Left ventricle myocardium superior (tissue), 1 donor: ENCODE measurements around the gene NTRK3. TPM values are rescaled to one million over a fixed set of nuclear protein-coding genes. Genes with fewer than 3 reads are reported as not detected.
A peak's percentile ranks its signal among the peaks of the same experiment; 100 is the strongest.

Source experiments
- ATAC-seq: fragments of 200-7000 bp; cut with Tn5 transposase; one replicate; pipeline ENCODE4 v1.9.1; 2020; ENCODE audit warnings: mild to moderate bottlenecking, moderate library complexity
- DNase-seq: peaks from one replicate; pipeline ENCODE4 v3.0.0-alpha.2; 2020
- intact Hi-C: fragments of 100-400 bp; cut with micrococcal nuclease; formaldehyde crosslinking; loops from one replicate; pipeline ENCODE4 v1.11.0; 2022
- total RNA-seq: library from RNA; stranded (reverse); fragmentation: NEBNext Ultra II Directional; extraction: Animal tissue kit (Norgen Biotek cat#: 25700); gene quantifications from one replicate; pipeline ENCODE4 v1.2.1, GENCODE V29; 2021
- donor health status: DM: no; HTN: yes; CAD: no; lungs with severe emphysema.

NTRK3 gene
- total RNA-seq, 1 donor from 2014 or later = 4.0 TPM

DNA sequence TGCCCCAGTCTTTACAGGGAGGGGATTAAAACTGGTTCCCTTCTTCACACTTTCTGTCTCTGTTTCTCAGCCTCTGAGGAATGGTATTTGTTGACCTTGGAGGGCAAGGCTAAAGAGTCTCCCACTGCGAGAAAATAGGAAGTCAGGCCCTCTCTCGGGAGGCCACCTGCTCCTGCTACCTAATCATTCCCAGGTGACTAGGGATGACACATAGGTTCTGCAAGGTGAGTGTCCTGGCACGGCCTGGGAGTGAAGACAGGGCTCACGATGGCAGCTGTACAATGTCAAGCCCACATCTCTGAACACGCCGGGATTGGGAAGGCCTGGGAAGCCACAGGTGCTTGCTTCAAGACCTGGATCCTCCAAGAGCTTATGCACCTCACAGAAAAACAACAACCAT is 314.2 kb downstream of the NTRK3 start:
- DNase-seq = no peak
- intact Hi-C loops = no loop called here
- ATAC-seq = no peak

DNA sequence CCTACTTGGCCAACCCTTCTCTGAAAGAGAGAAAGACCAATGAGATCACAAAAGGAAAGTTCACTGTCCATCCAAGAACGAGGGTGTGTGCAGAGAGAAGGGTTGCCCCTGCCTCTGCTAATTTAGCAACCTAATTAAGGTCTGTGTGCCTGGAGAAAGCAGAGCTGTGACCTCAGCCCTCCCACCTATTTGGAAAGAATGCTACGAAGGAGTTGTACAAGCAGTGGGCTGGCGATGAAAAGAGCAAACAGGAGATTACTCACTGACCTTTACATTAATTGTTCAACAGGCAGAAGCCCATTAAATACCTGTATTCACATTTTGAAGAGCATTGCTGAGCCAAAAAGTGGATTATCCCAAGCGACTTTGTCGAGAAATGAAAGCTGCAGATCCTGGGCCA is 314.9 kb downstream of the NTRK3 start:
- ATAC-seq (no peak), DNase-seq (no peak)
- intact Hi-C loops = no loop called here

DNA sequence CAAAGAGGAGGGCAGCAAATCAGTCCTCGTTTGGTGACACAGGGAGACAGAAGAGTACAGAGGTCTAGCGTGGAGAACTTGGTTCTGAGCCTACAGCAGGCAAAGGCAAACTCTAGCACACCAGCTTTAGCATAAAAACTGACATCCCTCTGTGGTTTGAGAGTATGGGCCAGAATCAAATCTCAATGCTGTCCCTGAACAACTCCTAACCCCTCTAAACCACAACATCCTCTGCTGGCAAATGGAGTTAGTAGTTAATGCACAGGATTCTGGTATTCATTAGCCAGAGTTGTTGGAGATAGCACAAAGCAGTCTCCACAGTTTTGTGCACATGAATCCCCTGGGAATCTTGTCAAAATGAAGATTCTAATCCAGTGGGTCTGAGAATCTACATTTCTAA is 315.8 kb downstream of the NTRK3 start:
- intact Hi-C loops = no loop called here
- no peak for DNase-seq
- ATAC-seq = no peak

DNA sequence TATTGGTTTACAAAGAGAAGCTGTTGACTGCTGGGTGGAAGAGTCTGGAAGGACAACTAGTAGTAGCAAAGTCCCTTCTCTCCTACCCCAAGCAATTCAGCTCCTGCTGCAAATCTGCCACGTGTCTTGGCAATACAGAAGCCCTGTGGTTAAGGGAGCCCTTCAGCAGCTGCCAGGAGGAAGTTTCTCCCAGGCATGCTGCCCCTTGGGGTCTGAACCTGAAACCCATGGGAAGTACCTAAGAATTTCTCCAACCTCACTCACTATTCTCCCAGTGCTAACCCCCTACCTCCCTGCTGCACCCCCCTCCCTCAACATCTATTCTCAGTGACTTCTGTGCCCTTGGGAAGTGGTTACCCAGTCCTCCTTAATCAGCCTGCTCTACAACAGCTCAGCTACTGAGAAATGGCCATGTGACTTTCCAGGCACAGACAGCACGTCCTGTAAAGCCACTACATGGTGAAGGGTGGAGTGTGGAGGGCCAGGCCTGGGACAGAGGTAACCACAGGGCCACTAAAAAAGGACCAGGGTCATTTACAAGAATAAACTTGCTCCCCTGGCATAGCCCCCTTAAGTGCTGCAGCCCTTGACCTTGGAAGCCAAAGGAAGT is 316.6 kb downstream of the NTRK3 start:
- peak; percentile 84 for ATAC-seq
- intact Hi-C loops = no loop called here
- no peak for DNase-seq

DNA sequence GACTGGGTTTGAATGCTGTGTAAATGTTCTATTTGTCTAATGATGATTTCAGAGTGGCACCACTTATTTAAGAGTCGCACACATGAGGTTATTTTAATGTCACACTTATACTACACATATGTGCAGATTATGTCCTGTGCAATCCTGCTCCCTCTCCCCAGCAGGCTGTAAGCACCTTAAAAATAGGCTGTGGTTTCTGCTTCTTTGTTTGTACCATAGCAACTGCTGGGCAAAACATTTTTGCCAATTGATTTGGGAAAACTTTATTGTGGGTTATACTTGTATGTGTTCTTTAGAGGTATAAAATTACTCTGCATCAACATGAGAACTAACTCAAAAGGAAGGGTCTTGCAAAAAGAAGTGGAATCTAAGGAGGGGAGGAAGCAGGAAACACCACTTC is 318.5 kb downstream of the NTRK3 start:
- DNase-seq (no peak), ATAC-seq (no peak)
- intact Hi-C loops = no loop called here

DNA sequence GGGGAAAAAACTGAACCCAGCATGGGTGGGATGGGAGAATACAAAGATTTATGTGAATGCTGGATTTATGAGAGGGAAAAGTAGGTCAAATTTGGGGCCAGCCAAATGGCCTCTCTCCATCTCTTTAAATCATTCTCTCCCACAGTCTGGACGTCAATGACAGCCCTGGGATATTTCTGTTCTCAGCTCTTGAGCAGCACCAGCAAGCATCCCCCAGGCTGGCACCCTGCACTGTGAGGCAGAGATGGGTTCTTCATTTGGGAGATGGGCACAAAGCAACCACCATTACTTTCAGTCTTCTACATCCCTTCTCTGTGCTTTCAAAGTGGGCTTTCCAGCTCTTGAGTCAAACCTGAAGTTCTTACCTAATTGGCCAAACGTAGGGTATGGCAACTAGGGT is 321.0 kb downstream of the NTRK3 start:
- intact Hi-C loops = no loop called here
- DNase-seq = no peak
- ATAC-seq = peak; percentile 51

DNA sequence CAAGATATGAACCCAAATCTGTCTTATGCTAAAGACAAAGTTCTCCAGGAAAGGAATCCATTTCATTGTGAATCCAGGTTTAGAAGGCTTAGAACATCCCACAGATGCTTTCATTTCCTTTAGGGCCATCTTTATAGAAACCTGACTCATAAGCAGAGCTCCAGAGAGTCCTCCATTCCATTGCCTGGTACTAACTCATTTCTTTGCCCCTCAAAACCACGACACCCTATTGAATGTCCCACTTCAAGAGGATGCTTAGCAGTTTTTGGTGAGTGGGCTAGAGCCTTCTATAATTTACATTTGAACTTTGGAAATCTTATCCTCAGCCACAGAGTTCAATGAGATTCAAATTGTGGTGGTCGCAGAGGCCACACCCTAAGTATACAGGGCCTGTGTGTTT is 325.0 kb downstream of the NTRK3 start:
- intact Hi-C loops = no loop called here
- no peak for DNase-seq

DNA sequence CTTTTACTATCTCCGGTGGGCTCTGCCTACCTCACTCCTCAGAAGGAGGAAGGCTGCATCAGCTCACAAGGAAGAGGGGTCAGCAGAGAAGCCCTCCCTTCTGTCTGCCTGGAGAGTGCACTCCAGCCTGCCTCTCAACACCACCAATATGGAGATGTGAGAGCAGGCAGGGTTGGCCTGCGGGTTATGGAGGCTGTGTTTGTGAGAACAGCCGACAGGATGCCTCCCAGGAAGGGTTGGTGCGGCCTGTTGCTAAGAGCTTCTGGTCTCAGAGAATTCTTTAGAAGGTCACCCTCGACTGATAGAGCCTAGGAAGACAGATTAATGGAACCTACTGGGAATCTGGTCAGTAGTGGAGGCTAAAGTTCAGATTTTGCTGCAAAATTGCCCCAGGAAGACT is 326.1 kb downstream of the NTRK3 start:
- ATAC-seq (no peak), DNase-seq (no peak)
- intact Hi-C loops = no loop called here

More for the DNA sequence above, 325.0 kb downstream of the NTRK3 start:
- no peak for ATAC-seq

DNA sequence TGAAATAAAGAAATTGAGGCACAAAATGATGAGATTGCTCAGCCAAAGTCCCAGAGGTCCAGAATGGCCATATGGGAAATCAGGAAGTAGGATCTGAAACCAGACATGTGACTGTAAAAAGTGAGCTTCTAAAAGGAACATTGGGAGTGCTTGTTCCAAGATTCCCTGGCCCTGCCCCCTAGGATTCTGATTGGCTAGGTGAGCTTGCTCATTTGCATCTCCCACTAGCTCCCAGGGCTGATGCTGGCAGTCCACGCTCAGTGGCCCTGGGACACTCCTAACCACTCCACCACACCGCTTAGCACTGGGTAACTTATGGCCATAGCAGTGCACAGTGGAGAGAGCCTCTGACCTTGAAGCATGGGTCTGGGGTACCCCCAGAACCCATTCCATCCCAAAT is 326.7 kb downstream of the NTRK3 start:
- ATAC-seq (no peak), DNase-seq (no peak)
- intact Hi-C loops = no loop called here

DNA sequence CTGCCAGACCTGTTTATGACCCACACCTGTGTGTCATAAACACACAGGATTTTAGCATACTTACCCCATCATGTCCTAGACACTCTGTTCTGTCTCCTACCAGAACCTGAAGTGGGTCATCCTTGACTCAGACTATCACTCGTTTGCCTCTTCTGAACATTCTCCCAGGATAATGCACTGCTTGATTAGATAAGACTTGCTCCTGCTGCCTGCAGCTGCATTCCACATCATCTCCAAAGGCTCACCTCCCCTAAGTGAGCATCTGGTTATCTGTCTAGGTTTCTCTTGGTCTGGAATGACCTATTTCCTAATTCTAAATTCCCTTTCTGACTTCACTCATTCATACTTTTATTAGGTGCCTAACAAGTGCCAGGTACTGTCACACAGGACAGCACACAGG is 332.1 kb downstream of the NTRK3 start:
- no peak for ATAC-seq
- intact Hi-C loops = no loop called here
- no peak for DNase-seq

DNA sequence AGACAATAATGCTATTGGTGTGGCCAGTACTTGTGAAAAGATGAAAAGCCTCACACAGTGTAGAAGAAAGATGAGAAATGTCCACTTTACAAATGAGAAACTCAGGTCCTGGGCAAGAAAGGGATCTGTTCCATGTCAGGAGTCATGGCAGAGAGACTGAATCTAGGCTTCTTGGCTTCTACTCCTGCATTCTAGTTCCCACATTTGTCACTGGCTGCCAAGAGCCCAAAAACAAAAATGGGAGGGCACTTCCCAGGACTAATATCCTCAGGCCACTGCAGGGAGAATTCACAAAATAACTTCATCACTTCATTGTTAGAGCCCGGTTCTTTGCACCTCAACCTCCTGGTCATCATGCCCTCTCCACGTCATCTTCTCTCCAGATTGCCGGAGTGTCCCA is 337.5 kb downstream of the NTRK3 start:
- DNase-seq = no peak
- intact Hi-C loops = no loop called here
- peak; percentile 62 for ATAC-seq

DNA sequence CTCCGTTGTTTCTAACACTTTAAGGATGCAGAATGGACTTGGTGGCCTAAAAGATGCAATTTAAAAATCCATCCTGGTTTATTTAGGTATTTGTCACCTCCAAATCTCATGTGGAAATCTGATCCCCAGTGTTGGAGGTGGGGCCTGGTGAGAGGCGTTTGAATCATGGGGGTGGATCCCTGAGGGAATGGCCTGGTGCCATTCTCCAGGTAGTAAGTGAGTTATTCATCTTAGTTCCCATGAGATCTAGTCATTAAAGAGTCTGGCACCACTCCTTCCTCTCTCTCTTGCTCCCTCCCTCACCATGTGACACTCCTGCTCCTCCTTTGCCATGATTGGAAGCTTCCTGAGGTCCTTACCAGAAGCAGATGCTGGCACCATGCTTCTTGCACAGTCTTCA is 339.1 kb downstream of the NTRK3 start:
- intact Hi-C loops = no loop called here
- no peak for ATAC-seq
- no peak for DNase-seq

DNA sequence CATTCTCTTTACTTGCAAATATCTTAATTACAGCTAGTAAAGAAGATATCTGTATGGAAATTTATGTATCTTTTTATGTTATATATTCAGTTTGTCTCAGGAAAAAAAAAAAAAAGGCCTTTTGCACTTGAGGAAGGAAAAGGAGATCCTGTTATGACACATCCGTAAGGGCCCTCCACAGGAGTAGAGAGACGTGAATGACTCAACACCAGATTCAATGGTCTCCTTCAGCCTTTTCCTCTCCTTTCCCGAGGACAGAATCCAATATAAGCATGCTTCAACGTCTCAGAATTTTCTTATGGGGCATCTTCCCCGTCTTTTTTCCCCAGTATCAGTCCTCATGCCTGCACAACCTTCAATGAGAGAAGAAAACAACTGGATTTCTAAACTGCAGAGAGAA is 340.3 kb downstream of the NTRK3 start:
- DNase-seq (no peak), ATAC-seq (no peak)
- intact Hi-C loops = no loop called here

DNA sequence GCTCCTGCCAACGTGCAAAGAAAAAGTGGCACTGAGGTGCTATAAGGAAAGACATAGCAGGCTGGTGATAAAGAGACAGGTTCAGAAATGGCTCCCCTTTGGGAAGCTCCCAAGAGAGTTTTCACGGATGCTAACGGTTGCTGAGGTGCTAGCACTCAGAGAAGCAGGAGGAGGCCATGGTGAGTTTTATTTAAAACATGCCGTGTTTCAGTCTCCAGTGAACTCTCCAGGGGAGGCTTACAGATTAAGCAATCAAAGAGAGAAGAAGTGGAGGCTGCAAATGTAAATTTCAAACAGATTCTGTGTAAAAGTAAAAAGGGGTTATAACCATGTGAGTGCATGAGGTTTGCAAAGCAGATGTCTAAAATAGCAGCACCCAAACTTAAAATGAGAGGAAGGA is 346.2 kb downstream of the NTRK3 start:
- no peak for ATAC-seq
- no peak for DNase-seq
- intact Hi-C loops = no loop called here

DNA sequence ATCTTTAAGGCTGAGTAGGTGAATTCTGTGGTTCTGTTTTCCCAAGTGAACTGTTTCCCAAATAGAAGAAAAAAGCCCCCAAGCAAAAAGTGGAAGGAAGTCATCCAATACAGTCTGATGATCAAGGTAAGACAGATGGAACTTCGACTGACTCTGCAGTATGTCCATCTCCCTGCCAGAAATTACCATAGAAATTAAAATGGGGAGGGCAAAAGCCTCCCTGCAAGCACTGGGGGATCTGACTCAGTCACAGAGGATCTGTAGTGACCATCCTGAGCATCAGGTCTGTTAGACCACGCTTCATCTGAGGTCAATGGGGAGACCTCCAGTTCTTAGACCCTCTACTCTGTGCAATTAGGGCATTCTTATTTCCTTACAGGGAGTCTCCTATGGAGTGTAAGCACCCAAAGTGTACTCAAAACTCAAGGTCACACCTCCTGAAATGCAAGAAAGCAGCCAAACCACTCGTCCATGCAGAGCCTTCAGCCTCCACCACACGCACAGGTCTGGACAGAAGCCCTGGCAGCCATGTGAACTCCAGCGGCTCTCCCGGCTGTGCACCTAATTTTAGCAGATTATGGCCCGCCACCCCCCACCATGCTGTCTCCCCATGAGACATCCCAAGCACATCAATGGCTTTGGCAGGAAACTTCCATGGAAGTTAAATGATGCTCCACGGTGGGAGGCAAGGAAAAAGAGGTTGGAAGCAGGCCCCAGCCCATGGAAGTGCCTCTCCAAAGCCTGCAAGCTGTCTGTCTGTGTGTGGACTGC is 348.7 kb downstream of the NTRK3 start:
- DNase-seq (no peak), ATAC-seq (no peak)
- intact Hi-C loops = no loop called here

DNA sequence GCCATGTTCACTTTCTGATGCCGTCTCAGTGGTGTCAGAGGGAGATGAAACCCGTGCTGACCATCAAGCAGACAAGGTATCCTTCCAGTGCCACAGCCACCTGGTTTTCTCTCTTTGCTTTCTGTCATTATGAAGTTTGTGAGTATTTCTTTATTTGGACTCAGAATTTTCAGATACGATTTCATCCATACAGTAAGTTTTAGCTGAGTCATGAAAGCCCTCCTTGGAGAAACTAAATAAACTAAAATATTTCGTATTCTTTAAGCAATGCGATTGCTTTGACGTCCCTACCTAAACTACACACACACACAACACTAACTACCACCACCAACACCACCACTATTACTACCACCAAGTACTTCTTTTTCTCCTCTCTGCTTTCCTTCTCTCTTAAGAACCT is 350.1 kb downstream of the NTRK3 start:
- DNase-seq (no peak), ATAC-seq (no peak)
- intact Hi-C loops = no loop called here

DNA sequence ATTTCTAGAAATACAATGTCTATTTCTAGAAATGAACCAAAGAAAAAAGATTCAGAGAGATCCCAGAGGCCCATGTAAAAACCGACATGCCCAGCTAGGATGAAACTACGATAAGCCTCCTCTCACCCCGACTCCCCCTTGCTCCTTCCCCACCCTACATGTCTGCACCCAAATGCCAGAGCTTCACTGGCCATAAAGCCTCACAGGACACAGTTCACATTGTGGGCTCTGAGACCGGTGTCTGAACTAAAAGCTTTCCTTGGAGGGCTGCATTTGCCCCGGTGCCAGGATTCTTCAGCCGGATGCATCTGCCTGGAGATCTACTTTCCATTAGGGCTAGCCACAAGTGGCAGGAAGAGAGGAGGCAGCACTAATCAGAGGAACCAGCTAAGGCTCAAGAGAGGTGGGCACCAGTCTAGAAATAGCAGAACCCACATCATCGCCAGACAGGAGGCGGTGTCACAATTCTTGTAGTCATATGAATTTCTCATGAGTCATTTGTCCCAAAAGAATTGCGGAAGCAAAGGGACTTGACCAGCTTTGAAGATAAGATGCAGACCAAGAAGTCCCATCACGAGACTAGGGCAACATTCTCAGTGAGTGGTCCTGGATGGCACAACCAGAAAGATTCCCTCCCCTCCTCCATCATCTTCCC is 353.6 kb downstream of the NTRK3 start:
- DNase-seq (no peak), ATAC-seq (no peak)
- intact Hi-C loops = no loop called here

DNA sequence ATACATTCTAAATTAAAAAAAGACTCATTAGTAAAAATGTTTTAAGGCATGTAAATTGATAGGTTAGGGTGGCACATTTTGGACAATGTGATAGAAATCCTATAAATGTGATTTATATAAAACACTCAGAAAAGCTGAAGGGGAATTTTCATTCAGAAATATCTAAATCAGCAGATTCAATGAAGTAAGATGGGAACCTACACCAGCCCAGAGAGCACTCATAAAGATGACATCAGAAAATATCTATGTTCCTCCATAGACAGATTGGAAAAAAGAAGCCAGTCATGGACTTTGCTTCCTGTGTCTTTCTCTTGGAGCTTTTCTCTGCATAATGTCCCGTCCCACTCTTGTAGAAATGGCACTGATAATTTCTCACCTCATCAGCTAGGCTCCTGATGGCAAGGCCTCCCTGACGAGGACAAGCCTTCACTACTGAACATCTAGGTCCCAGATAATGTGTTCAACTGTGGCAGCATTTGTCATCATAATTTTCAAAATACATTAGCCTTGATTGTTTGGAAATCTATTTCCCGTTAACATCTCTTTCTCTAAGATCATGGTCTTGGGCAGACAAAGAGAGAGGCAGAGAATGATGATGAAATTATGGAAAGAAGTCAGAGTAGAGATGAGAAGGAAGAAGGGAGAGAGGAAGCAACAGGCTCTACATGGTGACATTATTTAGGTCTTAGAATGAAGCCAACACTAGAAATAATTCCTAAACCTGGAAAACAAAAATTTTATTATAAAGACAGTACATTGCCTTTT is 354.4 kb downstream of the NTRK3 start:
- no peak for DNase-seq

DNA sequence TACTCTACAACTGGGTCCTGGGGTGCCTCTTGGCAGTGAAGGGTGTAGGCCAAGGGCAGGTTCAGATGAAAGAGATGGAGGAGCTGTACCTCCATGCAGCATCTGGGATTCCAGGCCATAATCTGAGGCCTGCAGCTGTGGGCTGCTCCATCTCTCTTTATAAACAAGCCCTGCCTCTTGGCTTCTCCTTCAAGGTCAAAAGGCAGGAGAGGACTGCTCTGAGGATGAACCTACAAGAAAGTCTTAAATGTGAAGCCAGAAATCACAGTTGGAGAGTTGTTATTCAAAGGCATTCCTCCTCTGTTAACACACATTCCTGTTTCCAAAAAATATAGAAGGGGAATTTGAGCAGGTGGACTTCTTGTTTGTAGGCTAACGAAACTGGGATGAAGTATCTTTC is 355.5 kb downstream of the NTRK3 start:
- DNase-seq (no peak), ATAC-seq (no peak)
- intact Hi-C loops = no loop called here

More for the DNA sequence above, 354.4 kb downstream of the NTRK3 start:
- ATAC-seq = no peak
- intact Hi-C loops = no loop called here

DNA sequence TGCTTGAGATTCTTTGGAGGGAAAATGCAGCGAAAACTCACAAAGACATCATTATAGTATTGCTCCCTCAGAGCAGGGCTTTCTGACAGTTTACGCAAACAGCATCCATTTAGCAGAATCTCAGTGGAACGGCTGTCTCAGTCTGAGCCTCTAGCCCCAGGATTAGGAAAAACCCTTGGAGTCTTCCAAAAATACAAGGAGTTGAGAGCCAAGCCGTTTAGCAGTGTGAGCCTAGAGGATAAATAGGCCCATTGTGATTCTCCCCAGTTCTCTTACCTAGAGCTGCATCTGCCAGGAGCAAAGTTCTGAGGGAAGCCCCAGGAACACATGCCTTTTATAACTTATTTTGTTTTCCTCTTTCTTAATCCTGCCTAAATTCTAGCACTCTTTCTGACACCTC is 359.6 kb downstream of the NTRK3 start:
- ATAC-seq = no peak
- DNase-seq = no peak
- intact Hi-C loops = no loop called here
